GM19324 (cell line): Measurements from ENCODE around the gene MAS1L.
"Not testable (repeated sequence)": the region's sequence is repeated elsewhere in the genome, so short reads cannot be mapped to it uniquely, and the experiment has no call there.

Source experiments
- ATAC-seq: cut with Tn5 transposase; IDR thresholded peaks from one replicate; pipeline ENCODE4 v1.9.1; 2021; ENCODE audit warnings: mild to moderate bottlenecking, moderate library complexity; ENCODE audit not compliant: unreplicated experiment, low FRiP score

The MAS1L gene

DNA sequence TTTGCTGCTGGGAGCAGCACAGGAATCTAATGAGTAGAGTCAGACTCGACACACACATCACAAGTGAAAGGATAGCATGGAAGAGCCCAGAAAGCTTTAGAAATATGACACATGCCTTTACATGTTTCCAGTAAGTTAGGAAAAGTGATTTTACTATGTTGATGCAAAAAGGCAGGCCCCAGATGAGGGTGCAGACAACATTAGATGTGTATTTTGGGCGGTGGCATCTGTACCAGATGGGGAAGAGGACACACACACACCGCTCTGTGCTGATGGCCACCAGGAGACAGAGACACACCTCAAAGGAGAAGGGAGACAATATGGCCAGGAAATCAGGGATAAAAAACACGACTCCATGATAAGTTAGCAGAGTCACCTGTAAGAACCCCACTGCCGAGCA is 625 bp downstream of the MAS1L start:
- no peak for ATAC-seq

DNA sequence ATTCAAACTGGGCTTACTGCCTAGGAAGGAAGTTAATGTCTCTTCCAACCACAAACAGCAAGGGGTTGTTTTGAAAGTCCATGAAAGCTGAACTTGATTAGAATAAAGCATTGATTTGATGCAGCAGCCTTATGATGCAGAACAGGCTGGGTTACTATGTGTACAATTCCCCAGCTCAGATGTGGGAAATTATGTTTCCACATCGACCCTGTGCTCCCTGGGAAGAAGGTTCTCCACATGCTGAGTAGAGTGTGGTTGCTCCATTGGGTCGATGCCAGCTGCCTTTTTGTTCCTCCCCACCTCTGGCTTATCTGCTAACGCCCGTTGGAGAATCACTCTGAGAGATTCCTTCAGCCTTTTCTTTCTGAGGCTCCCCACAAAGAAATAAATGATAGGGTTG is 1.2 kb downstream of the MAS1L start:
- ATAC-seq = no peak

DNA sequence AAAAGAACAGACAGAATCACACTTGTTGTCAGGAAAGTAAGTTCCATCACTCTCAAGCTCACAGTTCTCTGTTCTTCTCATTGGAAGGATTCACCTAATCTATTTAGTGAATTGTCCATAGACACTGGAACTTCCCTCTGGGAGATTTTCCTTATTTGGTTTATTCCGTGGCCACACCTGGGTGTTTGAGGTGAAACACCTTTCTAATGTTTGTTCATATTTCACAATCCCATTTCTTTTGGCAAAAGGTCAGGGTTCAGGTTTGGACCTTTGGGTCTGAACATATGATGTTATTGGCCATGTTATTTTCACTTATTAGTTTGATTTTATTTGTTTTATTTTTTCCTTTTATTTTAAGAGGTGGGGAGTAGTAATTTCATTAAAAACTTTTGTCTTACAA is 4.0 kb downstream of the MAS1L start:
- ATAC-seq = no peak

DNA sequence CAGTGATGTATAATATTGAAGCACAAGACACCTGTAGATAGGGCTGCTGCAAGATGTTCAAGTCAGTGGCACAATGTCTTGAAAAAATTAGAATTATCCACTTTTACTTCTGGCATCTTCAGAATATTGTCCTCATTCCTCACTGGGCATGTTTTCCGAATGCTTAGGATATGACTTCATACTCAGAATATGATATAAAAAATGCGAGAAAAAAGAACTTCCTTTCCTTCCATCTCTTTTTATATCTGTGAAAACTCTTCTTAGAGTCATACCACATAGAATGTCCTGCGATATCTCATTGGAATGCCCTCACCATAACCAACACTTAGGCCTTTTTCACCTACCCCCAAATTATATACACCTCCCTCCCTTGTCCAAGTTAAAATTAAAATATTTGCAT is 4.6 kb downstream of the MAS1L start:
- ATAC-seq = no peak

DNA sequence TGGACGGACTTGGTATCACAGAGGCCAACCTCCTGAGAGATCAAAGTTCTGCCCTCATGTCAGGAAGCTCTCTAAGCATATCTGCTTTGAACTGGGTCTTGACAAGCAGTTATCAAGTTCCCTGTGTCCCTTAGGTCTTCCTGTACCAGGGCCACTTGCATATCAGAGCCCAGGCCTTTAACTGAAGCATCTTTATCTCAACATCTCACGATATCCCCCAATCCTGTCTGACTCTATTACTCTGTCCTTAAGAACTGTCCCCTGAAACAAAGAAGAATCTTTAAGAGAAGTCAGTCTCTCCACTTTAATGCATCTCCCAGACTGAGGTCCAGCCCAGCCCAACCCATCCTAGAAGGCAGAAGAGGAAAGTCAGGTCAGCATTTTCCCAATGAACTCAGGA is 8.2 kb downstream of the MAS1L start:
- no peak for ATAC-seq

DNA sequence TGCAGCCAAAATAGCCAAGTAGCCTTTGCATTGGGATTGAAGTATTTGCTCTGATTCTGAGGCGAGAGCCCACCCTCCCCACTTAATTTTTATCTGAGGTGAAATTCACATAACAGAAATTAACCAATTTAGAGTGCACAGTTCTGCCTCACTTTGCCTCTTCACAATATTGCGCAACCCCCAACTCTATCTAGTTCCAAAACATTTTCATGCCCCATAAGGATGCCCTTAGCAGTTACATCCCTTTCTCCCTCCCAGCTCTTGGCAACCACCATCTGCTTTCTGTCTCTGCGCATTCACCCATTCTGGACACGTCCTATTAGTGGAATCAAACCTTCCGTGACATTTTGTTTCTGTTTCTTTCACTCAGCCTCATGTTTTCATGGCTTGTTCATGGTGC is 9.0 kb downstream of the MAS1L start:
- ATAC-seq = no peak

DNA sequence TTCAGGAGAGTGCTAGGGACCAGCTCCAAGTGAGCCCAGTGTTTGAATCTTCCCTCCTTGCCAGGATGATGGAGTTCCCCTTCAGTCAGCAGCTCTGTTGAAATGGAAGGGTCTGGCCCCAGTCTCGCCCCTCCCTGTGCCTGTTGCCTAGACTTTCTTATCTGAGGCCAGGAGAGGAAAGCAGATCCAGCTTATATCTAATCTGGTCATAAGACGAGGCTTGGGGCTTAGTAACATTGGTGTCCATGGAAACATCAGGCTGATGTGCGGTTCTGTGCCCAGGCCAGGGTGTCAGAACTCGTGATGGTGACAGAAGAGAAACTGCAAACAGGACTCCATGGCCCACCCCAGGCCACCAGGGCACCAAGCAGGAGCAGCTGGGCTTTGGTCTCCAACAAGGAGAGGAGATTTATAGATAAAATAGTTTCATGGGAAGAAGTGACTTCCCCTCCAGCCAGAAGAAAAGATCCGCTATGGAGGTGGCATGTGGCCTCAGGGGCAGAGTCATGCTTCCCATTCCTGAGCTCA is 9.8 kb downstream of the MAS1L start:
- ATAC-seq = no peak

DNA sequence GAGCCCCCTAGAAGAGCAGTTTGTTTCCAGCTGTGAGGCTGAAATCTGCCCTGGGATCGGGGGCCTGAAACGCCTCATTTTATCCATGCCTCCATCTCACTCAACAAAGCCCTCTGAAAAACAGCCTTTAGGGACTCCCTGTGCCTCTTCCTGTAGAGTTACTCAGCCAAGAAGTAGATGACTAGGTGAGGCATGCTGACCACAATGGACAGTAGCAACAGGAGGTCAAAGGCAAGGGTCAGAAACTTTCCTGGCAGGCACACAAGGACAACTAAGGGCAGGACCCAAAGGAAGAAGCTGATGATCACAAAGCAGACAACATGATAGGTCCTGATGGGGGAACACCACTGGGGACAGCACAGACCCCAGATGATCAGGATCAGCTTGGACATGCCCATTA is 12.8 kb downstream of the MAS1L start:
- no peak for ATAC-seq

DNA sequence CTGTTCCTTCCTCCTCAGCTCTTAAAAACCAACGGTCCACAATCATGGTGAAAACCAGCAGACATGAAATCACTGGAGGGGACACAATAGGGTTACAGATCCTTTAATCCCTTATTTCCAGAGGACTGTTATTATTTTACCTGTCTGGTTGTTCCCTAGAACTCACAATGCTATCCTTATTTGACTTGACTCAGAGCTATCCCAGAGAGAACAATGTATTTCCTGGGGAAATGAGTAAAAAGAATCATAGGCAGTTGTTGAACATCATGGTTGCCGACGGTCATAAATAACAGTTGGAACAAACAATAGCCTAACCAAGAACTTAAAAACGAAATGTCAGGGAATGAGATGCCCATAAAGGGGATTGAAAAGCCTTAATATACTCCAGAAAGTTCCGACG is 21.5 kb downstream of the MAS1L start:
- ATAC-seq = no peak

DNA sequence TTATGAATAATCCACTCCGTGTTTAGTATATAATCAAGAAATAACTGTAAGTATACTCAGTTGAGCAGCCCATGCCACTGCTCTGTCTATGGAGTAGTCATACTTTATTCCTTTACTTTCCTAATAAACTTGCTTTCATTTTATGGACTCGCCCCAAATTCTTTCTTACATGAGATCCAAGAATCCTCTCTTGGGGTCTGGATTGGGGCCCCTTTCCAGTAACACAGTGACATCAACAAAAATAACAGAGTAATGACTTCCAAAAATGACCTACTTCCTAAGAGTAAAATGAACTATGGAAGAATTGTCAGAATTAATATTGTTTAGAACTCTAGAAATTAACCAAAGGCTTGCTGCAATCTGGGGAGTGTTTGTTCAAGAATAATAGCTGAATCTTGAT is 22.0 kb downstream of the MAS1L start:
- no peak for ATAC-seq

DNA sequence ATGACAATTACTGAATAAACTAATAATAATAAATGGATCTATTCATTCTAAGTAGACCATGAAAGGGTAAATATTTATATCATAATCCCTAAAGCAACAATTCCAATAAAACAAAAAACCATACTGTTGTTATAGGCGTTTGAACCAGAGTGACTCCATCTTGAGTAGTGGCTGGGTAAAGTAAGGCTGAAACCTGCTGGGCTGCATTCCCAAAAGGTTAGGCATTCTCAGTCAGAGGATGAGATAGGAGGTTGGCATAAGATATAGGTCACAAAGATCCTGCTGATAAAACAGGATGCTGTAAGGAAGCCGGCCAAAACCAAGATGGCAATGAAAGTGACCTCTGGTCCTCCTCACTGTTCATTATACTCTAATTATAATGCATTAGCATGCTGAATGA is 22.5 kb downstream of the MAS1L start:
- no peak for ATAC-seq

DNA sequence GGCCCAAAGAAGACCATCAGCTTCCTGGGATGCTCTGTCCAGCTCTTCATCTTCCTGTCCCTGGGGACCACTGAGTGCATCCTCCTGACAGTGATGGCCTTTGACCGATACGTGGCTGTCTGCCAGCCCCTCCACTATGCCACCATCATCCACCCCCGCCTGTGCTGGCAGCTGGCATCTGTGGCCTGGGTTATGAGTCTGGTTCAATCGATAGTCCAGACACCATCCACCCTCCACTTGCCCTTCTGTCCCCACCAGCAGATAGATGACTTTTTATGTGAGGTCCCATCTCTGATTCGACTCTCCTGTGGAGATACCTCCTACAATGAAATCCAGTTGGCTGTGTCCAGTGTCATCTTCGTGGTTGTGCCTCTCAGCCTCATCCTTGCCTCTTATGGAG is 25.7 kb downstream of the MAS1L start:
- no peak for ATAC-seq

DNA sequence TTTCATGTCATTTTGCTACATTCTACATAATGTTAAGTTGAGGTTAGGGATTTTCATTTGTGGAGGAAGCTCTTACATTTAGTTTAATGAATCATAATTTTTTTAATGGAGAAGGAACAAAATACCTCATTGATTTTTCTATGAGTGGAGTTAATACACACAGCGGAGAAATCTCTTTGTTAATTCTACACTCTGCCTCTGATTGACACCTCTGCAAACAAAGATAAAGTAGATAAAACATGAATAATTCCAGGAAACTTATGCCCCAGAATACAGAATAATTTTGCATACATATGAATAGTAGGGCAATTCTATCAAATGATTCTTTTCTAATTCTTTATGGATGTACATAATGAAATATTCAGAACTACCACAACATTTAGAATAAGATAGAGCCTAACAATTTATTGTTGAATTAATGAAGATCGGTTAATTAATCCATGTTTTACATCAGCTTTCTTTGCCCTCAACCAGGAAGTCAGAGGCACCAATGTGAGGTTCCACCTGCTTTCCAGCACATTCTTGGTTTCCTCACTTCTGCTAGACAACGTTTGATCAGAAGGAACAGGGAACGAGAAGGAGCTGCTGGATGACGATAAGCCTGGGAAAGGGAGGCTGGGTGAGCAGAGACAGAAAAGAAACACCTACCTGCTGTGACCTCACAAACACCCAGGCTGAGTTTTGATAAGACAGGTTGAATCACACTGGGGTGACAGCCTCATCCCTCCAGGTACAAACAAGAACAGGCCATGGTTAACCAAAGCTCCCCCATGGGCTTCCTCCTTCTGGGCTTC is 26.5 kb downstream of the MAS1L start:
- ATAC-seq = no peak

DNA sequence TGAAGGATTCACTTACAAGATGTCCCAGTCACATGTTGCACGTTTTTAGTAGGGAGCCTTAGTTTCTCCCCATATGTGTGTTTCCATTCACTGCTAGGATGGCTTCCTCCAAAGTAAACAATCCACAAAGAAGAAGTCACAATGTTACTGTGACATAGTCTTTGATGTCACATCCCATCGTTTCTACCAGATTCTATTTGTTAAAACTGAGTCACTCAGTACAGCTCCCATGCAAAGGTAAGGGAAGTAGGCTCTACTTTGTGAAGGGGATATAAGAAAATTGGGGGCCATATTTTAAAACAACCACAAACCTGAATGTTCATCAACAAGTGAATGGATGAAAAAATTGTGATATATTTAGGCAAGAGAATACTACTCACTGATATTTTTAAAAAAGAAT is 30.8 kb downstream of the MAS1L start, which contains the start of the genes OR11A1 and OR2H1:
Gene OR11A1, minus strand, starts transcription at position 101 of the 400 bp plus-strand sequence. CDS start 29,430 bp downstream, outside the sequence.
Gene OR2H1, plus strand, starts transcription at position 185 of the 400 bp plus-strand sequence. CDS start 4,615 bp downstream, outside the sequence.
- no peak for ATAC-seq

DNA sequence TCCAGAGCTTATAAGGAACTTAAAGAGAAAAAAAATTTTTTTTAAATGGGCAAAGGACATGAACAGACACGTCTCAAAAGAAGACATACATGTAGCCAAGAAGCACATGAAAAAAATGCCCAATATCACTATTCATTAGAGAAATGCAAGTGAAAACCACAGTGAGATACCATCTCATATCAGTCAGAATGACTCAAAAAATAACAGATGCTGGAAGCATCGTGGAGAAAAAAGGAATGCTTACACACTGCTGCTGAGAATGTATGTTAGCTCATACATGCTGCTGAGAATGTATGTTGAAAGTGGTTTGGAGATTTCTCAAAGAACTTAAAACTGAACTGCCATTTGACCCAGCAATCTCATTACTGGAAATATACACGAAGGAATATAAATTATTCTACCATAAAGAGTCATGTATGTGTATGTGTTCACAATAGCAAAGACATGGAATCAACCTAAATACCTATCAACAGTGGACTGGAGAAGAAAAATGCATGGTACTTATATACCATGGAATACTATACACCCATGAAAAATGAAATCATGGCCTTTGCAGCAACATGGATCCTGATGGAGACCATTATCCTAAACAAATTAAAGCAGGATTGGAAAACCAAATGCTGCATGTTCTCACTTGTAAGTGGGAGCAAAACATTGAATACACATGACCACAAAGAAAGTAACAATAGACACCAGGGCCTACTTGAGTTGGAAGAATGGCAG is 36.1 kb downstream of the MAS1L start:
- no peak for ATAC-seq

DNA sequence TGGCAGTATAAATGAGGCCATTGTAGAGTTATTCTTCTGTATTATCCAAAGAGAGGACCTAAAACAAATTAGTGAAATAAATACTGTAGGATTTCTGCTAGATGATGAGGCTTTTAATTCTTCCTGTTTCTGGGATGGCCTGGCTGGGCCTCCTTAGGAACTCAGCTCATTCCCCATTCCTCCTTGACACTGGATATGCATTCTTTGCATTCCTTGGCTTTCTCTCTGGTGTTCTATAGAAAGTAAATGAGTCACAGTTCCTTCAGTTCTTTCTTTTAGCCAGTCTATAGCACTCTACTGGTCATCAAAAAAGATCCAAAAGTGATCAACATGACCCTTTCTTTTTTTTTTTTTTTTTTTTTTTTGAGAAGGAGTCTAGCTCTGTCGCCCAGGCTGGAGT is 40.1 kb downstream of the MAS1L start:
- ATAC-seq = no peak

DNA sequence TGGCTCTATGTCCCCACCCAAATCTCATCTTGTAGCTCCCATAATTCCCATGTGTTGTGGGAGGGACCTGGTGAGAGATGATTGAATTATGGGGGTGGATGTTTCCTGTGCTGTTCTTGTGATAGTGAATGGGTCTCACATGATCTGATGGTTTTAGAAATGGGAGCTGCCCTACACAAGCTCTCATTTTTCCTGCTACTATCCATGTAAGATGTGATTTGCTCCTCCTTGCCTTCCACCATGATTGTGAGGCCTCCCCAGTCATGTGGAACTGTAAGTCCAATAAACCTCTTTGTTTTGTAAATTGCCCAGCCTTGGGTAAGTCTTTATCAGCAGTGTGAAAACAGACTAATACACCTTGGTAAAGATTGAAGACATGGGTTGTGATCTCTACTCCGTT is 43.7 kb downstream of the MAS1L start:
- ATAC-seq = not testable (repeated sequence)

DNA sequence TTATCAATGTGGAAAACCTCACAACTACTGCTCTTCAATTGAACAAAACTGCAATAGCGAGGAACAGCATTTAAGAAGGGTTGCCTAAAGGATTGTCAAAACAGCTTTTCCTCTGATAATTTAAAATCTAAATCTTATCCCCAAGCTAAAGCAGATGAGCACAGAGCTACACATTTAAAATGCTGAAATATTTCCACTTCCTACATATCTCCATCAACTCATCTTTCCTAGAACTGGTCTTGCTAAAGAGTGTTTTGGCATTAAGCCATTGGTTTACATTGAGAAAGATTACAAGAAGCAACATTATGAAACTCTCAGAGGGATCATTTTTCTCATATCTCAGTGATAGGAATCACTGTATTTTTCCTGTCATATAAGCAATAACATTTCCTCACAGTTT is 45.0 kb downstream of the MAS1L start:
- ATAC-seq = no peak

DNA sequence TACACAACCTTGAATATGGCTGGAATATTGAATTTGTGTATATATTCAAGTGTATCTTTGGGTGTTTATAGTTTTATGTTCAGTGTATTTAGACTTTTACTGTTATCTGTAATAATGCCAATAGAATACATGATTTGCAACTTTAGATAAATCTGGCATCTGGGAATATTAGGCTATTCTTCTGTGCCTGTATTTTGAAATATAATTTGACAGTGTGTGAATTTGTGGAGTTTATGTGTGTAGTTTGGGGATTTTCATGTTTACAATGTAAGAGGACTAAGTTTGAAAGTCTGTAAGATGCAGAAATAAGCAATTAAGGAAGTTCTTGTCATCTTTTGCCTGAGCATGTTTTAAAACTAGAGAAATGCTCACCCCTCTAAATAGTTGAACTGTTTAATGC is 48.8 kb downstream of the MAS1L start, which contains the start of gene OR10C1:
Gene OR10C1, plus strand, starts transcription at position 301 of the 400 bp plus-strand sequence. CDS start 710 bp downstream, outside the sequence.
- no peak for ATAC-seq

DNA sequence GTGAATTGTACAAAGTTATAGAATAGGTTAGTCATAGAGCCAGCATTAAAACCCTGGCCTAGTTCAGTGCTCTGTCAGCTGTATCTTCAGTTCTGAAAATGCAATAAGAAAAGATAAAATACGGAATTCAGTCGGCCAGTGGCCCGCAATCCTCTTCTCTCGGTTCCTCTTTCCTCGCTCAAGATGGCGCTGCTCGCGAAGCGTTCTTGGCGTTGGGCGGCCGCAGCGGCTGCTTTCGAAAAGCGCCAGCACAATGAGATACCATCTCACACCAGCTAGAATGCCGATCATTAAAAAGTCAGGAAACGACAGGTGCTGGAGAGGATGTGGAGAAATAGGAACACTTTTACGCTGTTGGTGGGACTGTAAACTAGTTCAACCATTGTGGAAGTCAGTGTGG is 51.0 kb downstream of the MAS1L start:
- not testable (repeated sequence) for ATAC-seq
